ENCODE results near the gene HAUS2. TPM values are rescaled to one million over a fixed set of nuclear protein-coding genes. Genes with fewer than 3 reads are reported as not detected.

Gene HAUS2
- total RNA-seq, 4 donors from 2014 or later: 6.6 to 28.5 (median 16.7) TPM

DNA sequence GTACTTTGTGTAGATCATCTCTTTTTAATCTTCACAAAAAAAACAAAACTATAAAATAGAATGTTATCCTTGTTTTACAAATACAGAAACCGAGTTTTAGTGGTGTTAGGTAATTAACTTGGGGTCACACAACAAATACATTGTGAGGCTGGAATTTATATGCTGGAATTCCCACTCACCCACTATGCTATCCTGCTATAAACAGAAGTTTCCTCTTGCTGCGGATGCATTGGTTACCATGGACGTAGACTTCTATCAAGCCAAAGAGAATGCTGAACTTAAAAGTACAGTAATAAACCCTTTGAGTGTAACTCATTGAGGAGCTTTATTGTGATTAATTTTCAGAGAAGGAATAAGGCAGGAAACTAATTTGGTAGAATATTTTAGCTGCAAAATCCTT, 44.0 kb upstream of the HAUS2 start:
- H3K4me1 ChIP-seq: peaks cover 0 to 35% (median 16%) of the 10 kb centered on the region in 3 donors
- TF ChIP-seq, protein P1, sequence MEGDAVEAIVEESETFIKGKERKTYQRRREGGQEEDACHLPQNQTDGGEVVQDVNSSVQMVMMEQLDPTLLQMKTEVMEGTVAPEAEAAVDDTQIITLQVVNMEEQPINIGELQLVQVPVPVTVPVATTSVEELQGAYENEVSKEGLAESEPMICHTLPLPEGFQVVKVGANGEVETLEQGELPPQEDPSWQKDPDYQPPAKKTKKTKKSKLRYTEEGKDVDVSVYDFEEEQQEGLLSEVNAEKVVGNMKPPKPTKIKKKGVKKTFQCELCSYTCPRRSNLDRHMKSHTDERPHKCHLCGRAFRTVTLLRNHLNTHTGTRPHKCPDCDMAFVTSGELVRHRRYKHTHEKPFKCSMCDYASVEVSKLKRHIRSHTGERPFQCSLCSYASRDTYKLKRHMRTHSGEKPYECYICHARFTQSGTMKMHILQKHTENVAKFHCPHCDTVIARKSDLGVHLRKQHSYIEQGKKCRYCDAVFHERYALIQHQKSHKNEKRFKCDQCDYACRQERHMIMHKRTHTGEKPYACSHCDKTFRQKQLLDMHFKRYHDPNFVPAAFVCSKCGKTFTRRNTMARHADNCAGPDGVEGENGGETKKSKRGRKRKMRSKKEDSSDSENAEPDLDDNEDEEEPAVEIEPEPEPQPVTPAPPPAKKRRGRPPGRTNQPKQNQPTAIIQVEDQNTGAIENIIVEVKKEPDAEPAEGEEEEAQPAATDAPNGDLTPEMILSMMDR (IDR thresholded peaks at IDR 0.05): no peak
- TF ChIP-seq POLR2A (IDR thresholded peaks at IDR 0.05): no peak
- no peak for DNase-seq
- H3K27ac ChIP-seq: no peak overlapping the region
- H3K27me3 ChIP-seq: no peaks in the 10 kb centered on the region
- 63 to 73% methylated on average over 3 of the region's 3 CpGs for WGBS, 2 donors
- no peaks in the 10 kb centered on the region for H3K9me3 ChIP-seq
- H3K4me3 ChIP-seq: no peak overlapping the region
- no peaks in the 10 kb centered on the region for H3K36me3 ChIP-seq
- intact Hi-C loops (cut with DNase I): no loop called here

DNA sequence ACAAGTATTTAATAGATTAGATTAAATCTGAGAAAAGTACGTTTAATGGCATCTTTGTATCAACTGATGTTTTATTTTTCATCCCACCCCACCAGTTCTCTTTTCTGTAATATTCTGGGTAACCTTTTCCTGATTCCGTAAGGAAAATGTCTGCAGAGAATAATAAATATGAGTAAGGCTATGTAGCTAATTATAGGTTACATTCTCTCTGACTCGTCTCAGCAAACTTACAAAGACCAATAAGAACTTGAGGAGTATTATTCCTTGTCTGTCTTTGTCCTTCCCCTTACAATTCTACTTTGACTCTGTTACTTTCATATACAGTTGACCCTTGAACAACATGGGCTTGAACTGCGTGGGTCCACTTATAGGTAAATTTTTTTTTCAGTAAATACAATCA, 41.1 kb upstream of the HAUS2 start:
- intact Hi-C loops (cut with DNase I): no loop called here
- TF ChIP-seq, protein P1 (IDR thresholded peaks at IDR 0.05): no peak
- no peak for TF ChIP-seq POLR2A (IDR thresholded peaks at IDR 0.05)
- H3K27me3 ChIP-seq: no peaks in the 10 kb centered on the region
- WGBS, 2 donors: 81 to 83% methylated on average over 4 of the region's 4 CpGs
- H3K4me3 ChIP-seq: no peak overlapping the region
- H3K27ac ChIP-seq: no peak overlapping the region
- no peaks in the 10 kb centered on the region for H3K9me3 ChIP-seq
- DNase-seq: no peak
- H3K4me1 ChIP-seq: peaks cover 0 to 16% (median 9%) of the 10 kb centered on the region in 3 donors
- H3K36me3 ChIP-seq: peaks cover 0 to 8% (median 0%) of the 10 kb centered on the region in 3 donors

DNA sequence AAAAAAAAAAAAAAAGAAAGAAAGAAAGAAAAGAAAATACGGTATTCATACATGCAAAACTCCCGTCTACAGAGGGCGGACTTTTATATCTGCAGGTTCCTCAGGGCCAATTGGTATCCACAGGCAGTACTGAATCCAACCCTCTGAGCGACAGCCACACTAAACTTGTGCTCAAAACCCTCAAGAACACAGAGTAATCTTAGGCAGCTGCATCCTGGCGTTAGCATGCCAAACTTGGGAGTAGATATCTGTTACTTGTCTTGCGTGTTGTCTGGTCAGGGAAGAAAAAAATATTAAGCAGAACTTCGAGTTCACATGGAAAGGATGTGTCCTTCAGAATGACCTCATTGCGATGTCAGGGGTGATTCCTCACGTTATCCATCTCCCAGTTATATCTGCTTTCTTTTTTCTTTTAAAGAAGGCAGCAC, 40.4 kb upstream of the HAUS2 start:
- no peak for DNase-seq
- Histone ChIP-seq H3K4me3 (no peak overlapping the region), H3K9me3 (no peaks in the 10 kb centered on the region), H3K27ac (no peak overlapping the region), H3K4me1 (peaks cover 0 to 16% (median 9%) of the 10 kb centered on the region in 3 donors), H3K36me3 (peaks cover 0 to 15% (median 0%) of the 10 kb centered on the region in 3 donors), H3K27me3 (no peaks in the 10 kb centered on the region)
- TF ChIP-seq, protein P1 (IDR thresholded peaks at IDR 0.05): no peak
- no peak for TF ChIP-seq POLR2A (IDR thresholded peaks at IDR 0.05)
- WGBS, 2 donors: 73% methylated on average over 9 of the region's 9 CpGs
- intact Hi-C loops (cut with DNase I): no loop called here

DNA sequence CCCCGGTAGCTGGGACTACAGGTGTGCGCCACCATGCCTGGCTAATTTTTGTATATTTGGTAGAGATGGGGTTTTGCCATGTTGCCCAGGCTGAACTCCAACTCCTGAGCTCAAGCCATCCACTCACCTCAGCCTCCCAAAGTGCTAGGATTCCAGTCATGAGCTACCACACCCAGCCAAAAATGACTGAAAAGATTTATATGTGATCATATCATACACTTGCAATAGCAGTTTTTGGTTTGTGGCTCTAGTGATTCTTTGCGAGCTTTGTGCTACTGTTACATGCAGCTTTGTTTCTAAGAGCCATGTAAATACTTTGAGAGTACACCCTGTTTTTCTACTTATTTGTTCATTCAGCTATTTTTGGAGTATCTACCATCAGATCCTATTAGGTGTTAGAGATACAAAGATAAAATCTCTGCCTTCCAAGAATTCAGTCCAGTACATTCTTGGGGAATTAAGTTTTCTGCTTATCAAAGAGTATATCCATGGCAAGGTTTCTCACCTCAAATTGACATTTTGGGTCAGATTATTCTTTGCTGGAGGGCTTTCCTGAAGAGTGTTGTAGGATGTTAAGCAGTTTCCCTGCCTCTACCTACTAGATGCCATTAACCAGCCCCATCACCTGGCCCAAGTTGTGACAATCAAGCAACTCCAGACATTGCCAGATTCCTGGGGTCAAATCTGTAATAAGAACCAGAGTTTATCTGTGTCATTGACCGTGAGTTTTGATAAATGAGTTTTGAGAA, 38.2 kb upstream of the HAUS2 start:
- Histone ChIP-seq H3K27me3 (no peaks in the 10 kb centered on the region), H3K36me3 (peaks cover 0 to 37% (median 0%) of the 10 kb centered on the region in 3 donors), H3K27ac (peak overlapping the region in 1 of 4 donors; percentile 19), H3K4me1 (peaks cover 0 to under 1% (median 0%) of the 10 kb centered on the region in 3 donors), H3K9me3 (no peaks in the 10 kb centered on the region), H3K4me3 (peak overlapping the region in 1 of 4 donors; percentile 22)
- intact Hi-C loops (cut with DNase I): no loop called here
- no peak for DNase-seq
- no peak for TF ChIP-seq POLR2A (IDR thresholded peaks at IDR 0.05)
- 91 to 92% methylated on average over 4 of the region's 4 CpGs for WGBS, 2 donors

DNA sequence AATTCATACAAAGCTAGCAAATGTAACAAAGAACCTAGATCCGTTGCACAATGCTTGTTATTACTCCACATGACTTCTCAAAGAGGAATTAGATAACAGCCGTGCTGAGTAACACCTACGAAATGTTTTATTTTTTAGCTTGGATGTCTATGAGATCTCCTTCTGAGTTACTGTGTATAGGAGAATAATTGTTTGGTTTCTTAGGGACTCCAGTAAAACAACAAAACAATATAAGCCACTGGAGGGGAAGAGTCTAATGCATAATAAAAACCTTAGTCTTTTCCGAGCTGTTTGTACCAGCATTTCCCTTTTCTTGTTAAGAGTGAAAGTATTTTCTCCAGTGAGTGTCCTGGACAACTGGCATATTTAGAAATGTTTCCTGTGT, 37.6 kb upstream of the HAUS2 start:
- peak overlapping the region in 1 of 4 donors; percentile 22 for H3K4me3 ChIP-seq
- intact Hi-C loops (cut with DNase I): no loop called here
- peak overlapping the region in 2 of 4 donors; percentile 1 to 19 for H3K27ac ChIP-seq
- TF ChIP-seq POLR2A (IDR thresholded peaks at IDR 0.05): no peak
- TF ChIP-seq, protein P1 (IDR thresholded peaks at IDR 0.05): no peak
- no peaks in the 10 kb centered on the region for H3K9me3 ChIP-seq
- WGBS, 2 donors: 53 to 66% methylated on average over 4 of the region's 4 CpGs
- peaks cover 0 to 42% (median 0%) of the 10 kb centered on the region in 3 donors for H3K36me3 ChIP-seq
- no peaks in the 10 kb centered on the region for H3K27me3 ChIP-seq
- no peaks in the 10 kb centered on the region for H3K4me1 ChIP-seq
- no peak for DNase-seq

Data from esophagus squamous epithelium (tissue), 5 donors.